Measurements from ENCODE around the gene FAM117B. TPM values are rescaled to one million over a fixed set of nuclear protein-coding genes. Genes with fewer than 3 reads are reported as not detected.

The FAM117B gene
- total RNA-seq, 1 donor: 1.7 TPM

DNA sequence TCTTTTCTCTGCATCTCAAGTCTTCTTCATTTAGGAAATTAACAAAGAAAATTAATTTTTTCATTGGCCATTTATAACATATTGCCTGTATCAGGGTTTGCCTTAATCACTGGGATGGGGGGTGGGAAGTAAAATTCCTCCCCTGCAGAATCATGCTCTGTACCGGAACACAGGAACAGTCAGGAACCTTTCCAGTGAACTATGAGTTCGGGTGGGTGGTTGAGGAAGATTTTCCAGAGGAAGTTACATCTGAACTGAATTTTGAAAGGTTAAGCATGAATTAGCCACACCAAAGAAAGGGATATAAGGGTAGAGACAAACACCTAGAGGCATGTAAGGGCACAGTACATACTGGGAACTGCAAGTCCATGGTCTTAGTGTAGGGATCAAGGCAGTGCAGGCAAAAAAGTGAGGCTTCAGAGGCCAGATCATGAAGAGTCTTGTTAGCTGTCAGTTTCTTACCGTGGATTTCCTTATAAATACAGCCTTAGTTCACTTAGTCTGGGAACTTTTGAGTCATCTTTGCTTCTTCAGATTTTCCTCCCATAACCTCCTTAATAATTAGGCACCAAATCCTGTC is 55.6 kb downstream of the FAM117B start:
- peak; percentile 17 for DNase-seq (ENCODE audit: low read depth)
- TF ChIP-seq, protein P1, sequence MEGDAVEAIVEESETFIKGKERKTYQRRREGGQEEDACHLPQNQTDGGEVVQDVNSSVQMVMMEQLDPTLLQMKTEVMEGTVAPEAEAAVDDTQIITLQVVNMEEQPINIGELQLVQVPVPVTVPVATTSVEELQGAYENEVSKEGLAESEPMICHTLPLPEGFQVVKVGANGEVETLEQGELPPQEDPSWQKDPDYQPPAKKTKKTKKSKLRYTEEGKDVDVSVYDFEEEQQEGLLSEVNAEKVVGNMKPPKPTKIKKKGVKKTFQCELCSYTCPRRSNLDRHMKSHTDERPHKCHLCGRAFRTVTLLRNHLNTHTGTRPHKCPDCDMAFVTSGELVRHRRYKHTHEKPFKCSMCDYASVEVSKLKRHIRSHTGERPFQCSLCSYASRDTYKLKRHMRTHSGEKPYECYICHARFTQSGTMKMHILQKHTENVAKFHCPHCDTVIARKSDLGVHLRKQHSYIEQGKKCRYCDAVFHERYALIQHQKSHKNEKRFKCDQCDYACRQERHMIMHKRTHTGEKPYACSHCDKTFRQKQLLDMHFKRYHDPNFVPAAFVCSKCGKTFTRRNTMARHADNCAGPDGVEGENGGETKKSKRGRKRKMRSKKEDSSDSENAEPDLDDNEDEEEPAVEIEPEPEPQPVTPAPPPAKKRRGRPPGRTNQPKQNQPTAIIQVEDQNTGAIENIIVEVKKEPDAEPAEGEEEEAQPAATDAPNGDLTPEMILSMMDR (IDR thresholded peaks at IDR 0.05; ENCODE audit: insufficient read depth, low read depth, low read length): no peak
- no peak overlapping the region for H3K4me3 ChIP-seq (ENCODE audit: low read depth, low read length)

DNA sequence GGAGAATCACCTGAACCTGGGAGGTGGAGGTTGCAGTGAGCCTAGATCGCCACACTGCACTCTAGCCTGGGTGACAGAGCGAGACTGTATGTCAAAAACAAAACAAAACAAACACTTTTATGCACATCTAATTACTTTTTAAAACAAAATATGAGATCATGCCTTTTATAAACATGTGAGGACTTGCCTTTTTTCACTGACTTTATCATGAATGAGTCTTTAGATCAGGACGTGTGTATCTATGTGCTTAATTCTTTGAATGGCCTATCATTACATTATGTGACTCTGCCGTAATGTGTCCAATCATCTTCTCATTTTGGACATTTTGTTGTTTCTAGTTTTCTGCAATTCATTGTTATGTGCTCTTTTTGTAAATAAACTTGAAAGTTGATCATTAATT is 58.7 kb downstream of the FAM117B start:
- no peak overlapping the region for H3K4me3 ChIP-seq (ENCODE audit: low read depth, low read length)
- DNase-seq (ENCODE audit: low read depth): no peak
- TF ChIP-seq, protein P1 (IDR thresholded peaks at IDR 0.05; ENCODE audit: insufficient read depth, low read depth, low read length): no peak

DNA sequence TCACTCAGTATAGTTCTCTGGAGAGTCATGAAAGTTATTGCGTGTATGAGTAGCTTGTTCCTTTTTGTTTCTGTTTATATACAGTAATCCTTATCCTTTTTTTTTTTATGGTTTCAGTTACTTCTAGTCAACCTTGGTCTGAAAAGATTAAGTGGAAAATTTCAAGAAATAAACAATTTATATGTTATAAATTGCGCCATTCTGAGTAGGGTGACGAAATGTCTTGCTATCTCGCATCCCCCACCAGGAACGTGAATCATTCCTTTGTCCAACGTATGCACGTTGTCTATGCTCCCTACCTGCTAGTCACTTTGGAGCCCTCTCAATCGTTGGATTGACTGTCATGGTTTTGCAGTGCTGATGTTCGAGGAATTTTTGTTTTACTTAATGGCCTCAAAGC is 60.4 kb downstream of the FAM117B start:
- no peak overlapping the region for H3K4me3 ChIP-seq (ENCODE audit: low read depth, low read length)

DNA sequence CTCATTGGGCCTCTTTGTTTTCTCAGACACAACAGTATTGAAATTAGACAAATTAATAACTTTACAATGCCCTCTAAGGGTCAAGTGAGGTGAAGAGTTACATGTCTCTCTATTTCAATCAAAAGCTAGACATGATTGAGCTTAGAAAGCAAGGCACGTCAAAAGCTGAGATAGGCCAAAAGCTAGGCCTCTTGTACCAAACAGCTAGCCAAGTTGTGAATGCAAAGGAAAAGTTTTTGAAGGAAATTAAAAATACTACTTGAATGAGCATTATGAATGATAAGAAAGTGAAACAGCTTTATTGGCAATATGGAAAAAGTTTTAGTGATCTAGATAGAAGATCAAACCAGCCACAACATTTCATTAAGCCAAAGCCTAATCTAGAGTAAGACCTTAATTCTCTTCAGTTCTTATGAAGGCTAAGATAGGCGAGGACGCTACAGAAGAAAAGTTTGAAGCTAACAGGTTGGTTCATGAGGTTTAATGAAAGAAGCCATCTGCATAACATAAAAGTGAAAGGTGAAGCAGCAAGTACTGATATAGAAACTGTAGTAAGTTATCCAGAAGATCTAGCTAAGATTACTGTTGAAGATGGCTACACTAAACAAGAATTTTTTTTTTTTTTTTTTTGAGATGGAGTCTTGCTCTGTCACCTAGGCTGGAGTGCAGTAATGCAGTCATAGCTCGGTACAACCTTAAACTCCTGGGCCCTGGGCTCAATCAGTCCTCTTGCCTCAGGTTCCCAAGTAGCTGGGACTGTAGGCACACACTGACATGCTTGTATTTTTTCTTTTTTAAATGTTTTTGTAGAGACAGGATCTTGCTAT is 65.5 kb downstream of the FAM117B start:
- TF ChIP-seq, protein P1 (IDR thresholded peaks at IDR 0.05; ENCODE audit: insufficient read depth, low read depth, low read length): no peak
- no peak for DNase-seq (ENCODE audit: low read depth)
- no peak overlapping the region for H3K4me3 ChIP-seq (ENCODE audit: low read depth, low read length)

More for the DNA sequence above, 60.4 kb downstream of the FAM117B start:
- TF ChIP-seq, protein P1 (IDR thresholded peaks at IDR 0.05; ENCODE audit: insufficient read depth, low read depth, low read length): no peak
- DNase-seq (ENCODE audit: low read depth): peak; percentile 97

DNA sequence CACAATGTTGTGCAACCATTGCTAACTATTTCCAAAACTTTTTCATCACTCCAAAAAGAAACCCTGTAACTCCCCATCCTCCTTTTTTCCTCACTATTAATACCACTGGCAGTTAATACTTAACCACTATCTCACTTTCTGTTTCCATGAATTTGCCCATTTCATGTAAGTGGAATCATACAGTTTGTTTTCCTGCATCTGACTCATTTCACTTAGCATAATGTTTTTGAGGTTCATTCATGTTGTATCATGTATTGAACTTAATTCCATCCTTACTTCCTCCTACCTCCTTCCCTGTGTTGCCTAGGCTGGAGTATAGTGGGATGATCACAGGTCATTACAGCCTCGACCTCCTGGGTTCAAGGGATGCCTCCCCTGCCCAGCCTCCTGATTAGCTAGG is 68.3 kb downstream of the FAM117B start:
- TF ChIP-seq, protein P1 (IDR thresholded peaks at IDR 0.05; ENCODE audit: insufficient read depth, low read depth, low read length): no peak
- DNase-seq (ENCODE audit: low read depth): peak; percentile 46
- no peak overlapping the region for H3K4me3 ChIP-seq (ENCODE audit: low read depth, low read length)

DNA sequence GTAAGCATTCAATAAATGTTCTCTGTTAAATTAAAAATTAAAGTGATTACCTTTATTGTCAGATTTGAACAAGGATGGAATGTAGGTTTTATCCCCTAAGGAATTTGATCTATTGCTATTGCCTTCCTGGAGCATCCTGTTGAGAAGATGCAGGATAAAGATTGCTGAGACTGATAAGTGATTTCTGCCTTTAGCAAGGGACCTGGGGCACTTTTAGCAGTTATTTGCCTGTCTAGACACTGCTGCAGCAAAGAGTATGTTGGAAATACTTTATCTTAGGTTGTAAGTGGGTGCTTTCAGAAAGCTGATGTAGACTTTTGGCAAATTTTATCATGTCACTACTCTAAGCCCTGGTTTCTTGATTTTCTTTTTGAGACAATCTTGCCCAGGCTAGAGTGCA is 69.5 kb downstream of the FAM117B start:
- TF ChIP-seq, protein P1 (IDR thresholded peaks at IDR 0.05; ENCODE audit: insufficient read depth, low read depth, low read length): no peak
- no peak for DNase-seq (ENCODE audit: low read depth)
- no peak overlapping the region for H3K4me3 ChIP-seq (ENCODE audit: low read depth, low read length)
